A673 (cell line): Measurements from ENCODE around the gene TTC7B. TPM values are rescaled to one million over a fixed set of nuclear protein-coding genes. Genes with fewer than 3 reads are reported as not detected.

Source experiments
- BruUV-seq: library from RNA; stranded (reverse); fragments of 400-500 nt; replicated peaks from 2 replicates; lab custom pipeline; 2021; lab: Mats Ljungman, UMichigan
- CTCF ChIA-PET: fragments of 300-600 bp; sonication (Branson Sonifier 250); formaldehyde crosslinking; loops from one replicate; lab custom pipeline; 2022; ENCODE audit warnings: antibody characterized with exemption; lab: Charles Lee
- POLR2A ChIA-PET: fragments of 300-600 bp; sonication (Branson Sonifier 250); formaldehyde crosslinking; loops from one replicate; lab custom pipeline; 2022; ENCODE audit warnings: antibody characterized with exemption; ENCODE audit not compliant: low non-redundant PET; lab: Charles Lee
- DNase-seq: peaks from one replicate; pipeline ENCODE4 v3.0.0-alpha.2; 2015; ENCODE audit warnings: low spot score
- H3K27ac ChIP-seq: fragments of 200-600 bp; sonication (generic); 2 replicates; pipeline ENCODE4 v1.5.1; 2016; ENCODE audit warnings: mixed run types, low read depth, mild to moderate bottlenecking, mixed read lengths, antibody characterized with exemption, low read length; ENCODE audit not compliant: poor library complexity, severe bottlenecking
- H3K27me3 ChIP-seq: fragments of 200-600 bp; sonication (generic); replicated peaks from 2 replicates; pipeline ENCODE4 v1.6.1; 2017; ENCODE audit warnings: mixed run types, low read depth, mild to moderate bottlenecking, mixed read lengths, antibody characterized with exemption, low read length; ENCODE audit not compliant: insufficient read depth, poor library complexity
- H3K36me3 ChIP-seq: fragments of 200-600 bp; sonication (generic); 2 replicates; pipeline ENCODE4 v1.6.1; 2016; ENCODE audit warnings: mixed run types, mild to moderate bottlenecking, mixed read lengths, antibody characterized with exemption, low read length; ENCODE audit not compliant: insufficient read depth, poor library complexity, severe bottlenecking
- H3K4me1 ChIP-seq: fragments of 200-600 bp; sonication (generic); 2 replicates; pipeline ENCODE4 v1.6.1; 2017; ENCODE audit warnings: mixed run types, mild to moderate bottlenecking, mixed read lengths, antibody characterized with exemption, low read length; ENCODE audit not compliant: insufficient read depth, poor library complexity, severe bottlenecking
- H3K4me3 ChIP-seq: fragments of 200-600 bp; sonication (generic); 2 replicates; pipeline ENCODE4 v1.5.1; 2016; ENCODE audit warnings: low read depth, mixed run types, mild to moderate bottlenecking, mixed read lengths, low read length; ENCODE audit not compliant: poor library complexity, severe bottlenecking
- H3K9me3 ChIP-seq: fragments of 200-600 bp; sonication (generic); 2 replicates; pipeline ENCODE4 v1.6.1; 2016; ENCODE audit warnings: mixed run types, low read depth, mild to moderate bottlenecking, mixed read lengths, antibody characterized with exemption, low read length; ENCODE audit not compliant: poor library complexity, severe bottlenecking
- CTCF ChIP-seq: fragments of 300-800, 200-600 bp; sonication (generic); conservative IDR thresholded peaks from 2 replicates; pipeline ENCODE4 v1.5.1; 2017; ENCODE audit warnings: low read depth, mild to moderate bottlenecking, antibody characterized with exemption, low read length, moderate library complexity, mixed read lengths
- EZH2 ChIP-seq: fragments of 200-600 bp; sonication (generic); IDR thresholded peaks from 2 replicates; pipeline ENCODE4 v1.6.1; 2017; ENCODE audit warnings: borderline replicate concordance, low read depth, mild to moderate bottlenecking, mixed read lengths, antibody characterized with exemption, low read length; ENCODE audit not compliant: poor library complexity, severe bottlenecking
- intact Hi-C: fragments of 100-400 bp; cut with micrococcal nuclease; formaldehyde crosslinking; loops from one replicate; pipeline ENCODE4 v1.10.0; 2022; ENCODE audit not compliant: unreplicated experiment
- total RNA-seq: library from RNA; stranded (reverse); gene quantifications from 2 replicates; pipeline ENCODE4 v1.2.3, GENCODE V29; 2021

Gene TTC7B
- total RNA-seq, 1 experiment from 2014 or later: 39.2 TPM

GRCh38 chr14:90564496-90564895 is 251.7 kb downstream of the TTC7B start:
- no peaks in the 10 kb centered on the region for H3K36me3 ChIP-seq
- CTCF ChIA-PET: no interaction called here

GRCh38 chr14:90562652-90563051 is 253.6 kb downstream of the TTC7B start:
- Histone ChIP-seq H3K27ac (no peak overlapping the region), H3K27me3 (no peaks in the 10 kb centered on the region), H3K36me3 (no peaks in the 10 kb centered on the region), H3K4me1 (no peaks in the 10 kb centered on the region), H3K4me3 (no peak overlapping the region), H3K9me3 (no peaks in the 10 kb centered on the region)
- DNase-seq: no peak
- BruUV-seq: no TSS peak
- intact Hi-C loops: no loop called here
- no peak for TF ChIP-seq EZH2
- no peak for TF ChIP-seq CTCF
- CTCF ChIA-PET: no interaction called here
- POLR2A ChIA-PET: no interaction called here

More at GRCh38 chr14:90564496-90564895, 251.7 kb downstream of the TTC7B start:
- no TSS peak for BruUV-seq
- TF ChIP-seq CTCF: no peak
- no peak for TF ChIP-seq EZH2
- Histone ChIP-seq H3K27ac (no peak overlapping the region), H3K4me1 (no peaks in the 10 kb centered on the region), H3K9me3 (no peaks in the 10 kb centered on the region), H3K4me3 (no peak overlapping the region), H3K27me3 (no peaks in the 10 kb centered on the region)
- DNase-seq: no peak
- POLR2A ChIA-PET: no interaction called here
- intact Hi-C loops: no loop called here

GRCh38 chr14:90561920-90562319 is 254.3 kb downstream of the TTC7B start:
- ChIA-PET POLR2A (no interaction called here), CTCF (no interaction called here)
- DNase-seq: no peak
- no peak overlapping the region for H3K27ac ChIP-seq
- H3K4me3 ChIP-seq: no peak overlapping the region
- TF ChIP-seq CTCF (no peak), EZH2 (no peak)
- H3K27me3 ChIP-seq: no peaks in the 10 kb centered on the region
- H3K36me3 ChIP-seq: no peaks in the 10 kb centered on the region
- H3K4me1 ChIP-seq: no peaks in the 10 kb centered on the region
- BruUV-seq: no TSS peak
- intact Hi-C loops: no loop called here
- no peaks in the 10 kb centered on the region for H3K9me3 ChIP-seq
